GM18867 (cell line): Measurements from ENCODE around the gene KRT76.

Experiments
- ATAC-seq: cut with Tn5 transposase; IDR thresholded peaks from one replicate; pipeline ENCODE4 v1.9.1; 2021; ENCODE audit warnings: mild to moderate bottlenecking, moderate library complexity; ENCODE audit not compliant: unreplicated experiment

KRT76 gene

DNA sequence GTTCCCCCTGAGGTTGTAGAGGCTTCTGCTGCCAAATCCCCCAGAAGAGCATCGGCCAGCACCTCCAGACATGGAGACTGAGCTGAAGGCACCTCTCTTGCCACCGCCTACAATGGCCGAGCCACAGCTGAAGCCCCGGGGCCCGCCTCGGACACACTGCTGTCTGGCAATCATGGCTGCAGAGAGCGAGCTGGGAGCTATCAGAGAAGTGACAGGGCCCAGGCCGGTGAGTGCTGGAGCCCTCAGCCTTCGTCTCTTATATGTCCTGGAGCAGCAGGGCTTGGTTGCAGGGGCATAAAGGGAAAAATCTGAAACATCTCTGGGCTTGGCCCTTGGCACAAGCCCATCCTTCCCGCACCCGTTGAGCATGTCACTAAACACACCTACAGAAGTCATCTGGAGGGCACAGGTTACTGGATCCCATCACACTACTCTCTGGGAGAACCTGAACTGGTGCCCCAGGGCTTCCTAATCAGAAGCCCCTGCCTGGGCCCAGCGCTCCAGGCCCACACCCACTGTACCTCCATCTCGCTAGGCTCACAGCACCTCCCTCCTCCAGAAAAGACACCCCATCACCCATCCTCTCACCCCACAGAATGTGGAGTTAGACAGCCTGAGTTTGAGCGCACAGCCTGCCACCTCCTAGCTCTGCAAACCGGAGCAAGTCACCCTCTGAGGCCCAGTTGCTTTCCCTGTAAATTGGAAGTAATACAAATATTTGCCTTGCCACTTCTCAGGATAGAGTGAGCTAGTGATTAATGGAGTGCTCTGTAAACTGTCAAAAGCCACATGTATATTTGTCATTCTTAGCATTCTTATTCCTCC is 37.0 kb upstream of the KRT76 start, which contains the start of gene KRT4:
TSS of gene KRT4 (minus strand) at position 232 of the 825 bp plus-strand sequence. CDS start at position 174, 58 bp downstream.
- no peak for ATAC-seq

DNA sequence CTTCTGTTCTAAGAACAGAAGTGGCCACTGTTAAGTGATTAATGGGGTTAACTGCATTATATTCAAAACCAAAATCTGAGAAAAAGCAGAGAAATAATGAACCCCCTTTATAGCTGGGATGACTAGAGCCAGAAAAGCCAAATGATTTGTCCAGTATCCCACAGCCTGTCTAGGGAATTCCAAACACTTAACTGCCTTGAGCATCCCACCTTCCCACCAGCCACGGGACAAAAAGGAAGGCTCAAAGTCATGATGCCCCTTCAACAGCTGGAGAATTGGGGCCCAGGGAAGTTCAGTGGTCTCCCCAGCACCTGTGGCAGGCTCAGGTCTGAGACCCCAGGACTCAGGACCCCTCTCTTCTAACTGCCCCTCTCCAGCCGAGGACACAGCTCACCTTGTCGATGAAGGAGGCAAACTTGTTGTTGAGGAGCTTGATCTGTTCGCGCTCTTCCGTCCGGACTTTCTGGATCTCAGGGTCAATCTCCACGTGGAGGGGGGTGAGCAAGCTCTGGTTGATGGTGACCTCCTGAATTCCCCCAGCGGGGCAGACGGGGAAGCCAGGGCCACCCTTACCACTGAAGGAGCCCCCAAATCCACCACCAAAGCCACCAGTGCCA is 36.2 kb upstream of the KRT76 start:
- no peak for ATAC-seq

DNA sequence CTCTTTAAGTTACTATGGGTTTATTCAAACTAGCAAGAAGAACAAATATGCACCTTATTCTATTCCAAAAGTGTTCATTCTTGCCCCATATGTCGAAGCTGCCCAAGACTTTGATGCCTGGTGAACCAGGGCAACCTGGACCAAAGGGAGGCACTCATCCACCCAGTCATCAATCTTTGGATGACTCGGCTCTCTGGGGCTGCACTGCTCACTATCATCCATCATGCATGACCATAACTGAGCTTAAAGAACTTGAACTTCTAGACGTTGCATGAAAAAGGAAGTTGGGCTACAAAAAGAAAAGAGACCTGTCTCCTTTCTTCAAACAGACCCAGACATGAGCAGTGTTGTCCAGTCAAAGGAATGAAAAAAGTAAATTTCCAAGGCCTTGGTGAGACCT is 35.6 kb upstream of the KRT76 start:
- ATAC-seq, result no peak

DNA sequence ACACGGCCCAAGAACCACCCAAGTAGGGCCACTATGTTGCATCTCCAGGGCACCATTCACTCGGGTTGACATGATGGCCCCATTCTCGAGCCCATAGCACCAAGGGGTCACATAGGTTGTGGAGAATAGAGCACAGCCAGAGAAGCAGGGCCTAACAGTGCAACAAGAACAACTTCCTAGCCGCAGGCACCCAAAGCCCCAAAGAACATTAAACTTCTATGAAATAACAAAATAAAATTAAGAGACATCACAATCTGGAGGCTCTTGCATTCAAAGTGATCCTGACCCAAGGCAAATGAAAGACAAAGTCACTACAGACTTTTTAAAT is 34.9 kb upstream of the KRT76 start:
- no peak for ATAC-seq

- ATAC-seq, result no peak
These were observed 34.3 kb upstream of the KRT76 start for GRCh38 chr12:52811191-52812072.

- no peak for ATAC-seq
These were observed 33.4 kb upstream of the KRT76 start for GRCh38 chr12:52810554-52810953.

DNA sequence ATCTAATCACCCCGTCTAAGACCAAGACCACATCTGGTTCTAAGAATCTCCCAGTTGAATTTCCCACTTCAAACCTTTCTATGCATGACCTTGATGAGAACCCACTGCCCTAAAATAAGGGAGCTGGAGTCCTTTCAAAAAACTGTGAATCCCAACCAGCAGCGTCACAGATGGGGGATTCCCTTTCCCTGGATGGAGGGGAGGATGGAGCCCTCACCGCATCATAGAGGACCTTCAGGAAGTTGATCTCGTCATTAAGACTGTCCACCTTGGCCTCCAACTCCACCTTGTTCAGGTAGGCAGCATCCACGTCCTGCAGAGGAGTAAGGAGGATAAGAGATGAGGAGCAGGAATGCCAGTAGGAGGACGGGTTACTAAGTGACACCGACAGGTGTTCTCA is 32.0 kb upstream of the KRT76 start:
- no peak for ATAC-seq

- no peak for ATAC-seq
These were observed 31.5 kb upstream of the KRT76 start for GRCh38 chr12:52808573-52809160.

DNA sequence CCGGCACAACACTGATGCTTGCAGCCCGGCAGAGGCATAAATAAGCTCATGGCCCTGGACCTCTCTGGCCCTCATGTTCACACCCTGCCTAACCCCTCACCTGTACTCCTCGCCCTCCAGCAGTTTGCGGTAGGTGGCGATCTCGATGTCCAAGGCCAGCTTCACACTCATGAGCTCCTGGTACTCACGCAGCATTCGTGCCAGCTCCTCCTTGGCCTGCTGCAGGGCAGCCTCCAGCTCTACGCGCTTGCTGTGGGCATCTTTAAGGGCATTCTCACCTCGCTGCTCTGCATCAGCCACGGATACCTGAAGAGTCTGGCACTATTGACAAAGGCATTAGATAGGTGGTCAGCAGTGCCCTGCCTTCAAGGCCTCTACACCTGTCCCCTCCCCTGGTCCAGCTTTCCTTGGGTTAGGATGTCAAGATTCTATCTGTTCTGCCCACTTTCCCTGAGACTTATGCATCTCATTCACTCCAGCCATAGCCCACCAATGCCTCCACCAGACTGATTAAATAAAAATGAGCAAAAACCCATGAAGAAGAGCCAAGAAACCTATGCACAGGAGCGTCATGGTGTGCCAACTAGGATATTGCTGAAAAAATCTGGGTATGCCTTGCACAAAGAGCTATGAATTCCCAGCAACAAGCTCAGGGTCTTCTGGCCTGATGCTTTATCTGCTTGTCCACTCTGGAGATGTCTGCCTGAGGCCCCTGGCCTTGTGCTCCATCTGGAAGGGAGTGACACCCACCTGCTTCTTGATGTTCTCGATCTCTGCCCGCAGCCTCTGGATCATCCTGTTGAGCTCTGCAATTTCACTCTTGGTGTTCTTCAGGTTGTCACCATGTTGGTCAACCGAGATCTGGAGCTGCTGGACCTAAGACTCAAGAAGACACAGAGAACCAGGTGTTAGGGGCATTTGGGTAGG is 30.7 kb upstream of the KRT76 start:
- ATAC-seq, result no peak

GRCh38 chr12:52806821-52807543 is 29.8 kb upstream of the KRT76 start:
- ATAC-seq, result no peak

- ATAC-seq, result no peak
These were observed 29.1 kb upstream of the KRT76 start for GRCh38 chr12:52806169-52806811.

DNA sequence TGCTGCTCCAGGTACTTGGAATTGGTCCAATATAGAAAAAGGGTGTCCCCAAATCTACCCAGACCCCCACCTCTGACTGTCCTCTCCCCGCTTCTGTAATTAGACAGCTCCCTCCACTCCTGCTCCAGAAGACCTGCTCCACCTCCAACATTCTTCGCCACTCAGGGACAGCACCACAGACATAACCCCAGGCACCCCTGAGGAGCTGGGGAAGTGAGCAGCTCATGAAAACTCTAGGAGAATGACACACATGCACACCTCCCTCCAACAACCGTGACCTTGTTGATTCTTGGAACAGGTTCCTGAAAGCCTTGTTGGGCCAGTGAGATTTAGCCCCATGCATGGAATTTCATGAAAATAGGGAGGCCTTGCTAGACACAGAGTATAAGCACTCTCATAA is 28.6 kb upstream of the KRT76 start:
- ATAC-seq, result no peak

- no peak for ATAC-seq
These were observed 27.9 kb upstream of the KRT76 start for GRCh38 chr12:52805000-52805399.

DNA sequence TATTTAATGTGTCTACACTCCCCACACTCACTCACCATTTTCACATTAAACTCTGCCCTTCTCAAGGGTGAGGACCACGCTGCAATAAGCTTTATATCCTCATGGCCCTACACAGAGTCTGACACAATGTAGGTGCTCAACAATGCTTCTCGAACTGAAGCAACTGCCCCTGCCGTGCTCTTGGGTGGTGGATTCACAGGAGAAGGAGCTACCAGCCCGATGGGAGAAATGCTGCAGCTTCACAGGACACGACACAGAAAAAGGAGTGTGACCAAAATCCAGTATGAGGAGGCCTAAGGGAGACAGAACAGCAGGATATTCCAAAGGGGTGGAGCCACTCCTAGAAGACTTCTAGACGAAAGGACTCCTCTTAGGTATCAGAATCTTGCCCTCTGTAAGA is 25.3 kb upstream of the KRT76 start:
- ATAC-seq, result no peak

GRCh38 chr12:52801773-52802172 is 24.6 kb upstream of the KRT76 start:
- ATAC-seq, result no peak

GRCh38 chr12:52800259-52800917 is 23.2 kb upstream of the KRT76 start:
- ATAC-seq, result no peak

GRCh38 chr12:52799505-52800211 is 22.5 kb upstream of the KRT76 start:
- no peak for ATAC-seq
